Testis (tissue), 2 donors: Measurements from ENCODE around the gene RNF126.

Experiments used
- POLR2A ChIP-seq: fragments of 450-650 bp; IDR thresholded peaks from one replicate; pipeline ENCODE4 v1.6.1; 2017; ENCODE audit warnings: antibody characterized with exemption, mild to moderate bottlenecking, moderate library complexity
- TF ChIP-seq, protein P1 (sequence below), 3 experiments: fragments of 450-650 bp in 2 of 3; fragments of 200-600 bp in 1 of 3; sonication (generic) in 1 of 3; IDR thresholded peaks; one replicate each; pipeline ENCODE4 v1.5.1; 2016 to 2019; ENCODE audit warnings: antibody characterized with exemption in 3 of 3, mild to moderate bottlenecking in 2 of 3, moderate library complexity in 1 of 3

DNA sequence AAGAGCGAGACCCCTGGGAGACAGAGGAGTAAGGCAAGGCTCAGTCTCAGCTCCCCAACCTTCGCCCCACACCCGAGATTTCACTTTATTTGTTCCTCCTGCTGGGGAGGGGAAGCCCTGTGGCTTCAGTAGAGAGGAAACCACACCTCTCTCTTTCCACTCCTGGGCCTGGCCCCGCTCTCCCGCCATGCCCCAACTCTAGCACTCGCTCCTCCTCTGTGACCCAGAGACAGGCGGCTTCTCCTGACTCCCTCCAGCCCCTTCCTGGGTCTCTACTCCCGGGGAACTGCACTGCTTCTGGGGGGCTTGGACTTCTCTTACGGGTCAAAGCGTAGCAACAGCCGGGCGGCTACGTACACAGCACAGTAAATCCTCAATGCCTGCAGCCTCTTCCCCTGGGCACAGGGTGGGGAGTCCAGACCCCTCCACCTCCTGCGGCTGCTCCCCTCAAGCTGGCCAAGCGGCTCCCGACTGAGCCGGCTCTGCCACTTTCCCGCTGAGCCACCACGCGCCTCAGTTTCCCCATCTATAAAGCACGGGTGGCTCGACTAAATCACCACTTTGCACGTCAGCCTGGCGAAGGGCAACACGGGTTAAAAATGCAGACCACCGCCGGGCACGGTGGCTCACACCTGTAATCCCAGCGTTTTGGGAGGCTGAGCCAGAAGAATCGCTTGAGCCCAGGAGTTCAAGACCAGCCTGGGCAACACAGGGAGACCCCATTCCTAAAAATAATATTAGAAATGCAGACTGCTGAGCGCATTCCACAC is 1.4 kb downstream of the RNF126 start:
- TF ChIP-seq, protein P1, sequence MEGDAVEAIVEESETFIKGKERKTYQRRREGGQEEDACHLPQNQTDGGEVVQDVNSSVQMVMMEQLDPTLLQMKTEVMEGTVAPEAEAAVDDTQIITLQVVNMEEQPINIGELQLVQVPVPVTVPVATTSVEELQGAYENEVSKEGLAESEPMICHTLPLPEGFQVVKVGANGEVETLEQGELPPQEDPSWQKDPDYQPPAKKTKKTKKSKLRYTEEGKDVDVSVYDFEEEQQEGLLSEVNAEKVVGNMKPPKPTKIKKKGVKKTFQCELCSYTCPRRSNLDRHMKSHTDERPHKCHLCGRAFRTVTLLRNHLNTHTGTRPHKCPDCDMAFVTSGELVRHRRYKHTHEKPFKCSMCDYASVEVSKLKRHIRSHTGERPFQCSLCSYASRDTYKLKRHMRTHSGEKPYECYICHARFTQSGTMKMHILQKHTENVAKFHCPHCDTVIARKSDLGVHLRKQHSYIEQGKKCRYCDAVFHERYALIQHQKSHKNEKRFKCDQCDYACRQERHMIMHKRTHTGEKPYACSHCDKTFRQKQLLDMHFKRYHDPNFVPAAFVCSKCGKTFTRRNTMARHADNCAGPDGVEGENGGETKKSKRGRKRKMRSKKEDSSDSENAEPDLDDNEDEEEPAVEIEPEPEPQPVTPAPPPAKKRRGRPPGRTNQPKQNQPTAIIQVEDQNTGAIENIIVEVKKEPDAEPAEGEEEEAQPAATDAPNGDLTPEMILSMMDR (IDR thresholded peaks at IDR 0.05), result no peak
- TF ChIP-seq POLR2A, result no peak
